Measurements from ENCODE around the gene KSR2. TPM values are rescaled to one million over a fixed set of nuclear protein-coding genes. Genes with fewer than 3 reads are reported as not detected.

The KSR2 gene
- total RNA-seq, 4 donors from 2014 or later: 1.2 to 11.0 (median 2.2) TPM

- Histone ChIP-seq H3K4me1 (no peaks in the 10 kb centered on the region), H3K27me3 (no peaks in the 10 kb centered on the region), H3K9me3 (no peaks in the 10 kb centered on the region), H3K27ac (no peak overlapping the region), H3K36me3 (no peaks in the 10 kb centered on the region), H3K4me3 (replicated peaks in 1 of 3) (no peak overlapping the region)
- intact Hi-C loops (cut with DNase I): no loop called here
- 38 to 47% methylated on average over 1 of the region's 1 CpG for WGBS, 2 donors
- no peak for TF ChIP-seq POLR2A (IDR thresholded peaks at IDR 0.05)
- TF ChIP-seq, protein P1, sequence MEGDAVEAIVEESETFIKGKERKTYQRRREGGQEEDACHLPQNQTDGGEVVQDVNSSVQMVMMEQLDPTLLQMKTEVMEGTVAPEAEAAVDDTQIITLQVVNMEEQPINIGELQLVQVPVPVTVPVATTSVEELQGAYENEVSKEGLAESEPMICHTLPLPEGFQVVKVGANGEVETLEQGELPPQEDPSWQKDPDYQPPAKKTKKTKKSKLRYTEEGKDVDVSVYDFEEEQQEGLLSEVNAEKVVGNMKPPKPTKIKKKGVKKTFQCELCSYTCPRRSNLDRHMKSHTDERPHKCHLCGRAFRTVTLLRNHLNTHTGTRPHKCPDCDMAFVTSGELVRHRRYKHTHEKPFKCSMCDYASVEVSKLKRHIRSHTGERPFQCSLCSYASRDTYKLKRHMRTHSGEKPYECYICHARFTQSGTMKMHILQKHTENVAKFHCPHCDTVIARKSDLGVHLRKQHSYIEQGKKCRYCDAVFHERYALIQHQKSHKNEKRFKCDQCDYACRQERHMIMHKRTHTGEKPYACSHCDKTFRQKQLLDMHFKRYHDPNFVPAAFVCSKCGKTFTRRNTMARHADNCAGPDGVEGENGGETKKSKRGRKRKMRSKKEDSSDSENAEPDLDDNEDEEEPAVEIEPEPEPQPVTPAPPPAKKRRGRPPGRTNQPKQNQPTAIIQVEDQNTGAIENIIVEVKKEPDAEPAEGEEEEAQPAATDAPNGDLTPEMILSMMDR (IDR thresholded peaks at IDR 0.05): no peak
- no peak for DNase-seq
These were observed 115.2 kb downstream of the KSR2 start for GRCh38 chr12:117853600-117853999.

GRCh38 chr12:117850048-117850447 lies 118.7 kb downstream of the KSR2 start:
- Histone ChIP-seq H3K36me3 (no peaks in the 10 kb centered on the region), H3K4me3 (replicated peaks in 1 of 3) (no peak overlapping the region), H3K4me1 (no peaks in the 10 kb centered on the region), H3K27ac (no peak overlapping the region), H3K9me3 (no peaks in the 10 kb centered on the region), H3K27me3 (no peaks in the 10 kb centered on the region)
- peak; percentile 26 for DNase-seq
- TF ChIP-seq POLR2A (IDR thresholded peaks at IDR 0.05): no peak
- TF ChIP-seq, protein P1 (IDR thresholded peaks at IDR 0.05): peak; percentile 50 to 93 (median 70)
- 4 to 15% methylated on average over 2 of the region's 2 CpGs for WGBS, 2 donors
- intact Hi-C loops (cut with DNase I): no loop called here

DNA sequence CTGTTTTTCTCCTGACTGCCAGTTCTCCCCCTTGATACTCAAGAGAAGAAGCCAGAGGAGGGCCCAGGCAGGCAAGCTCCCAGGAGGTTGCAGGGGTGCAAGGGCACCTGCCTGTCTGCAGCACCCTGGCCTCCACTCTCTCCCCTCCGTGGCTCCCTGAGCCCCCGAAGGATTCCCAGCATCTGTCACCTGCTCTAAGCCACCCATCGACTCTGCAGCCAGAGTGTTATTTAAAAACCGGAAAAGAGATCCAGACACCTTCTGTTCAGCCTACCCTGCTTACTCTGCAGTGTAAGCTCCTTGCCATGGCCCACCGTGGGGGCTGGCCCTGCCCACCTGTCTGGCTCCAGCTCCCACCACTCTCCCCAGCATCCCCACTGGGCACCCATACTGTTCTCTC lies 121.4 kb downstream of the KSR2 start:
- 39 to 57% methylated on average over 5 of the region's 5 CpGs for WGBS, 2 donors
- H3K4me1 ChIP-seq: no peaks in the 10 kb centered on the region
- H3K27ac ChIP-seq: no peak overlapping the region
- intact Hi-C loops (cut with DNase I): no loop called here
- no peak for DNase-seq
- TF ChIP-seq, protein P1 (IDR thresholded peaks at IDR 0.05): no peak
- no peak for TF ChIP-seq POLR2A (IDR thresholded peaks at IDR 0.05)
- H3K9me3 ChIP-seq: no peaks in the 10 kb centered on the region
- H3K27me3 ChIP-seq: no peaks in the 10 kb centered on the region
- no peaks in the 10 kb centered on the region for H3K36me3 ChIP-seq
- H3K4me3 ChIP-seq (replicated peaks in 1 of 3): no peak overlapping the region

DNA sequence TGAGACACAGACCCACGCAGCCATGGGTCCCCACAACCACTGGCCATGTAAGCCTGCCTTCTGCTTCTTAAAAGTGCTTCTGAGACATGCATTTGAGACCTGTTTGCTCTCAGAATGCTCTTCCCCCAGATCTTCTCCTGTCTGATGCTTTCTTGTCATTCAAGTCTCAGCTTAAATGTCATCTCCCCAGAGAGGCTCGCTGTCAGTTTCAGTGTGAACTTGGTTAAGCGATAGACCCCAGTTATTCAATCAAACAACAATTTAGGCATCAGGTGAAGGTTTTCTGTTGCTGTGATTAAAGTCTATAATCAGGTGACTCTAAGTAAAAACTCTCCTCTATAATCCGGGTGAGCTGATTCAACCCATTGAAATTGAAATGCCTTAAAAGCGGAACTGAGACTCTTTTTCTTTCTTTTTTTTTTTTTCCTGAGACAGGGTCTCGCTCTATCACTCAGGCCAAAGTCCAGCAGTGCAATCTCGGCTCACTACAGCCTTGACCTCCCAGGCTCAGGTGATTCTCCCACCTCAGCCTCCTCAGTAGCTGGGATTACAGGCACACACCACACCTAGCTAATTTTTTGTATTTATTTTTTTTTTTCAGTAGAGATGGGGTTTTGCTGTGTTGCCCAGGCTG lies 123.4 kb downstream of the KSR2 start:
- no peak for DNase-seq
- intact Hi-C loops (cut with DNase I): no loop called here
- H3K4me3 ChIP-seq (replicated peaks in 1 of 3): no peak overlapping the region
- no peaks in the 10 kb centered on the region for H3K27me3 ChIP-seq
- no peaks in the 10 kb centered on the region for H3K9me3 ChIP-seq
- no peaks in the 10 kb centered on the region for H3K4me1 ChIP-seq
- 79 to 85% methylated on average over 7 of the region's 7 CpGs for WGBS, 2 donors
- no peak for TF ChIP-seq POLR2A (IDR thresholded peaks at IDR 0.05)
- TF ChIP-seq, protein P1 (IDR thresholded peaks at IDR 0.05): no peak
- no peak overlapping the region for H3K27ac ChIP-seq
- no peaks in the 10 kb centered on the region for H3K36me3 ChIP-seq

DNA sequence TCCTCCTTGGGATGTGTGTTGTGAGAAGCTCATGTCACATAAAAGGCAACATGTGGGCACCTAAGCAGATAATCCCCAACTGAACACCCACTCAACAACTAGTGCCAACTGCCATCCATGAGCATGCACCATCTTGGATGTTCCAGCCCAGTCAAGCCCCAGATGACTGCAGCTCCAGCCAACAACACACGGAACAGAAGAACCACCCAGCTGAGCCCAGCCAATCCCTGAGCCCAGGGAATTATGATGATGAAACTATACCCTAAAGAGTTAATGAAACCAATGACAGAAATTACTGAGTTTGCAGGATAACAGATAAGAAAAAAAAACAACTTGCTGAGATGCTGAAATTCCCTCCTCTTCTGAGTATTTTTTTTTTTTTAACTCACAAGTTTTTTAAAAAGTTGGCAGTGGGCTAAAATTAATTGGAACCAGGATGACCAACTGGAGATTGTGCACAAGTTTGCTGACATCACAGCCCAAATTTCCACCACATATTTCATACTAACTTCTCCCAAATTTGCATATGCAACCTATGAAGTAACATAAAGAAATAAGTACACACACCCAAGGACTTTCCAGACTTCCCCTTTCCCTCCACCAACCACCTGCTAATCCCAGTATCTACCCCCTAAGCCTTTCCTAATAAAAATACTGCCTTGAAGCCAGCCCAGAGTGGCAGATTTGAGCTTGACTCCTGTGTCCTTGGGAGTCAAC lies 124.5 kb downstream of the KSR2 start:
- 82 to 100% methylated on average over 1 of the region's 1 CpG for WGBS, 2 donors

More for the DNA sequence above, 124.5 kb downstream of the KSR2 start:
- H3K27ac ChIP-seq: no peak overlapping the region
- H3K36me3 ChIP-seq: no peaks in the 10 kb centered on the region
- H3K27me3 ChIP-seq: no peaks in the 10 kb centered on the region
- H3K9me3 ChIP-seq: no peaks in the 10 kb centered on the region
- intact Hi-C loops (cut with DNase I): no loop called here
- no peaks in the 10 kb centered on the region for H3K4me1 ChIP-seq
- TF ChIP-seq, protein P1 (IDR thresholded peaks at IDR 0.05): no peak
- TF ChIP-seq POLR2A (IDR thresholded peaks at IDR 0.05): no peak
- DNase-seq: no peak
- no peak overlapping the region for H3K4me3 ChIP-seq (replicated peaks in 1 of 3)
